GM15510 (cell line): ENCODE results near the gene ZNF205.

Experiments used
- POLR2A ChIP-seq: IDR thresholded peaks from 3 replicates; pipeline ENCODE4 v1.6.1; 2011; ENCODE audit warnings: borderline replicate concordance; ENCODE audit not compliant: insufficient read length; ENCODE audit errors: extremely low read depth

ZNF205 gene

GRCh38 chr16:3137267-3137666 lies 24.9 kb downstream of the ZNF205 start:
- TF ChIP-seq POLR2A: no peak

- TF ChIP-seq POLR2A: no peak
Measured at GRCh38 chr16:3138342-3138741, 26.0 kb downstream of the ZNF205 start.

- TF ChIP-seq POLR2A: no peak
Measured at GRCh38 chr16:3138823-3139426, 26.5 kb downstream of the ZNF205 start.

- TF ChIP-seq POLR2A: no peak
Measured at GRCh38 chr16:3140603-3141427, 28.4 kb downstream of the ZNF205 start.

GRCh38 chr16:3141781-3142311 lies 29.5 kb downstream of the ZNF205 start:
- no peak for TF ChIP-seq POLR2A

- no peak for TF ChIP-seq POLR2A
Measured at GRCh38 chr16:3142327-3142726, 29.9 kb downstream of the ZNF205 start.

- no peak for TF ChIP-seq POLR2A
Measured at GRCh38 chr16:3142770-3143169, 30.4 kb downstream of the ZNF205 start.

GRCh38 chr16:3143189-3143588 lies 30.8 kb downstream of the ZNF205 start:
- no peak for TF ChIP-seq POLR2A

GRCh38 chr16:3143598-3144320 lies 31.4 kb downstream of the ZNF205 start:
- no peak for TF ChIP-seq POLR2A

GRCh38 chr16:3144321-3144983 lies 32.1 kb downstream of the ZNF205 start:
- no peak for TF ChIP-seq POLR2A

GRCh38 chr16:3145151-3145550 lies 32.8 kb downstream of the ZNF205 start:
- no peak for TF ChIP-seq POLR2A

GRCh38 chr16:3145660-3146059 lies 33.3 kb downstream of the ZNF205 start:
- TF ChIP-seq POLR2A: no peak

GRCh38 chr16:3147046-3147756 lies 34.8 kb downstream of the ZNF205 start:
- TF ChIP-seq POLR2A: no peak

GRCh38 chr16:3147757-3148104 lies 35.3 kb downstream of the ZNF205 start:
- TF ChIP-seq POLR2A: no peak
